Peyer's patch (tissue), 4 donors: Measurements from ENCODE around the gene KCNB1.

ENCODE experiments used
- POLR2A ChIP-seq, 2 donors: fragments of 450-650 bp; IDR thresholded peaks; one replicate each; pipeline ENCODE4 v1.5.1; 2017; ENCODE audit warnings: antibody characterized with exemption in 2 of 2, mild to moderate bottlenecking in 2 of 2, moderate library complexity in 2 of 2
- TF ChIP-seq, protein P1 (sequence below), 6 experiments: fragments of 450-650 bp in 4 of 6; fragments of 200-600 bp in 2 of 6; sonication (generic) in 1 of 6; IDR thresholded peaks; one replicate each; pipeline ENCODE4 v1.5.1; 2017 to 2019; ENCODE audit warnings: antibody characterized with exemption in 6 of 6, mild to moderate bottlenecking in 3 of 6, moderate library complexity in 1 of 6

DNA sequence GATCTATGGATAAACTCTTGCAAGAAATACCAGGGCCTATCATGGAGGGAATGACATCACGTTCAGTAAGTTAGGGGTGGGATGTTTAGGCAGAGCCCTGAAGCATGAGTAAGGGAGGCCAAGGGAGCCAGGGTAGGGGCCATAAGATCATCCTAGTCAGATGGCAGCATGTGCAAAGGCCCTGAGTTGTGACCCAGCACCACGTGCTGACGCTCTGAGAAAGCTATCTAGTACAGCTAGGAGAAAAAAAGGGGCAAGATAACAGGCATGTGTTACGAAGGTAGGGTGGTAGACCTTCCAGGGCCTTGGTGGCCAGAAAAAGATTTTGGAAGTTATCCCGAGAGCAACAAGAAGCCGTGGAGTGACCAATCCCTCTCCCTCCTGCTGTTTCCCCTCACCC is 22.3 kb downstream of the KCNB1 start:
- TF ChIP-seq, protein P1, sequence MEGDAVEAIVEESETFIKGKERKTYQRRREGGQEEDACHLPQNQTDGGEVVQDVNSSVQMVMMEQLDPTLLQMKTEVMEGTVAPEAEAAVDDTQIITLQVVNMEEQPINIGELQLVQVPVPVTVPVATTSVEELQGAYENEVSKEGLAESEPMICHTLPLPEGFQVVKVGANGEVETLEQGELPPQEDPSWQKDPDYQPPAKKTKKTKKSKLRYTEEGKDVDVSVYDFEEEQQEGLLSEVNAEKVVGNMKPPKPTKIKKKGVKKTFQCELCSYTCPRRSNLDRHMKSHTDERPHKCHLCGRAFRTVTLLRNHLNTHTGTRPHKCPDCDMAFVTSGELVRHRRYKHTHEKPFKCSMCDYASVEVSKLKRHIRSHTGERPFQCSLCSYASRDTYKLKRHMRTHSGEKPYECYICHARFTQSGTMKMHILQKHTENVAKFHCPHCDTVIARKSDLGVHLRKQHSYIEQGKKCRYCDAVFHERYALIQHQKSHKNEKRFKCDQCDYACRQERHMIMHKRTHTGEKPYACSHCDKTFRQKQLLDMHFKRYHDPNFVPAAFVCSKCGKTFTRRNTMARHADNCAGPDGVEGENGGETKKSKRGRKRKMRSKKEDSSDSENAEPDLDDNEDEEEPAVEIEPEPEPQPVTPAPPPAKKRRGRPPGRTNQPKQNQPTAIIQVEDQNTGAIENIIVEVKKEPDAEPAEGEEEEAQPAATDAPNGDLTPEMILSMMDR (IDR thresholded peaks at IDR 0.05), result no peak
- TF ChIP-seq POLR2A (IDR thresholded peaks at IDR 0.05), result no peak
